Activated T-helper 1 cell treated with anti-CD3 and anti-CD28 coated beads, Interleukin-12 subunit alpha, Interleukin-12 subunit beta, Interleukin-2, Interleukin-4 antibody, amounts not matched to agents 30 ng/mL and 10 ng/mL and 1 ng/mL, durations not matched to agents 14 hours and 24 hours and 36 hours (primary cell): ENCODE results near the gene GOLGA8J. TPM values are rescaled to one million over a fixed set of nuclear protein-coding genes. Genes with fewer than 3 reads are reported as not detected.
"Not testable (repeated sequence)": the region's sequence is repeated elsewhere in the genome, so short reads cannot be mapped to it uniquely, and the experiment has no call there.

Experiments
- DNase-seq: peaks from one replicate; pipeline ENCODE4 v3.0.0; 2021; ENCODE audit warnings: low spot score
- H3K27ac Mint-ChIP-seq: one replicate; pipeline ENCODE4 v1.8.0; 2021; ENCODE audit warnings: mild to moderate bottlenecking, mixed read lengths
- H3K27me3 Mint-ChIP-seq: one replicate; pipeline ENCODE4 v1.8.0; 2022; ENCODE audit warnings: mild to moderate bottlenecking, moderate library complexity, mixed read lengths; ENCODE audit not compliant: insufficient read depth
- H3K36me3 Mint-ChIP-seq: one replicate; pipeline ENCODE4 v1.8.0; 2021; ENCODE audit warnings: low read depth, mixed read lengths
- H3K4me1 Mint-ChIP-seq: one replicate; pipeline ENCODE4 v1.8.0; 2021; ENCODE audit warnings: low read depth, mixed read lengths
- H3K4me3 Mint-ChIP-seq: one replicate; pipeline ENCODE4 v1.8.0; 2021; ENCODE audit warnings: mild to moderate bottlenecking, moderate library complexity, mixed read lengths
- H3K9me3 Mint-ChIP-seq: one replicate; pipeline ENCODE4 v1.8.0; 2021; ENCODE audit warnings: mixed read lengths
- intact Hi-C: fragments of 100-400 bp; cut with micrococcal nuclease; formaldehyde crosslinking; loops from one replicate; pipeline ENCODE4 v1.15.1; 2024
- total RNA-seq: library from RNA; stranded (reverse); gene quantifications from 2 replicates; pipeline ENCODE4 v1.2.3, GENCODE V29; 2022

GOLGA8J gene
- total RNA-seq, 1 donor from 2014 or later, result 0.23 TPM

DNA sequence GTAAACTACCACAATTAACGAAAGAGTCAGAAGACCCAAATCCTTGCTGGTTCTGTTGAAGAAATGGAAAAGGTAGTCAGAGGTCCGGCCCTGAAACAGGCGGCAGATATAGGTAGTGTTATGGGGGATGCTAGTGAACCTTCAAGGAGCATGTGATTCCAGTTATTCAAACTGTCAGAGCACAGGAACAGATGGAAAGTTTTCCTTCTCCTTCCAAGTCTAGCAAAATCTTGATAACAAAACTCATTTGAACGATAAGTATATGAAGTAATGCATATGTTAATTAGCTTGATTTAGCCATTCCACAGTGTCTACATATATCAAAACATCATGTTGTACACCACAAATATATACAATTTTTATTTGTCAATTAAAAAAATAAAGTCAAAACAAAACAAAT is 26.6 kb upstream of the GOLGA8J start:
- intact Hi-C loops, result no loop called here
- Mint-ChIP-seq H3K27me3 (no peaks in the 10 kb centered on the region), H3K4me1 (no peaks in the 10 kb centered on the region), H3K27ac (no peak overlapping the region), H3K9me3 (no peaks in the 10 kb centered on the region), H3K4me3 (no peak overlapping the region), H3K36me3 (no peaks in the 10 kb centered on the region)
- DNase-seq, result no peak

- DNase-seq, result no peak
- Mint-ChIP-seq H3K4me1 (no peaks in the 10 kb centered on the region), H3K9me3 (no peaks in the 10 kb centered on the region), H3K27me3 (no peaks in the 10 kb centered on the region), H3K36me3 (no peaks in the 10 kb centered on the region), H3K27ac (no peak overlapping the region), H3K4me3 (no peak overlapping the region)
- intact Hi-C loops, result no loop called here
Observed at GRCh38 chr15:30059771-30060170, 23.0 kb upstream of the GOLGA8J start.

DNA sequence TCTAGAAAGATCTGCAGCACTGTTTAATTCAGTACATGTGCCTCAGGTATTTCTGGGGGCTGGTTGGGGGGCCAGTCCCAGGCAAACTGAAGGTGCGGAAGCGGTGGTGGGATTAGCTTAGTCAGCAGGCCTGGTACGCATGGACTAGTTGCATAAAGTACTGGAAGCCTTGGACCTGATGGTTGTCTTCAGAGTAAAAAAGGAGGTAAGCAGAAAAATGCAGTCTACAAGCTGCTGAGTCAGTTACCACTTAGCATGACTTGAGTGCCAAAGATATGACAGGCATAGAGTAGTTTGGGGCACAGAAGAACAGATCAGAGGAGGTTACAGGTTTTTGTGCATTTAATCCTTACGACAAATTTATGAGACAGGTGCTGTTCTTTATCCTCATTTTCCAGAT is 19.9 kb upstream of the GOLGA8J start:
- Mint-ChIP-seq H3K36me3 (no peaks in the 10 kb centered on the region), H3K4me1 (no peaks in the 10 kb centered on the region), H3K9me3 (no peaks in the 10 kb centered on the region), H3K27me3 (peaks cover 4% of the 10 kb centered on the region), H3K27ac (no peak overlapping the region), H3K4me3 (no peak overlapping the region)
- no peak for DNase-seq
- intact Hi-C loops, result no loop called here

GRCh38 chr15:30063835-30064546 is 18.8 kb upstream of the GOLGA8J start:
- no peak for DNase-seq
- intact Hi-C loops, result no loop called here
- Mint-ChIP-seq H3K27me3 (peaks cover 4% of the 10 kb centered on the region), H3K4me1 (no peaks in the 10 kb centered on the region), H3K36me3 (no peaks in the 10 kb centered on the region), H3K9me3 (no peaks in the 10 kb centered on the region), H3K27ac (no peak overlapping the region), H3K4me3 (no peak overlapping the region)

GRCh38 chr15:30065025-30065801 is 17.5 kb upstream of the GOLGA8J start:
- H3K4me1 Mint-ChIP-seq, result no peaks in the 10 kb centered on the region
- H3K27ac Mint-ChIP-seq, result no peak overlapping the region
- H3K27me3 Mint-ChIP-seq, result peaks cover 4% of the 10 kb centered on the region
- no peak for DNase-seq
- intact Hi-C loops, result no loop called here
- H3K36me3 Mint-ChIP-seq, result no peaks in the 10 kb centered on the region
- no peaks in the 10 kb centered on the region for H3K9me3 Mint-ChIP-seq
- no peak overlapping the region for H3K4me3 Mint-ChIP-seq

DNA sequence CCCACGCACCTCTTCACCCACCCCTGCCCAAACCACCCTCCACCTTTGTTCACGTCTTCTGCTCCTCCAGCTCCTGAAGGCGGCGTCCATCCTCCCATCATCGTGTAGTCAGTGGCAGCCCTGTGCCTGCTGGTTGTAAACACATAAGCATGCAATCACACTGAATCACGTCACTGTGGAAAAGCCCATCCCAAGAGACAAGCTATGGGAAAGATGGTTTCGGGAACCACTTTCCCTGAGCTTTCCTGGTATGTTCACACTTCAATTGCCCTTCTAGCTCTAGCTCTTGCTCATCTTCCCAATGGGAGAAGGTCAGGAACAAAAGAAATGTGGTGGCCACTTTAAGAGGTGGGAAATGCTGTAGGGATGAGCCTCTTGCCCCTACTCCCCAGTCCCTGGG is 14.4 kb upstream of the GOLGA8J start:
- H3K4me1 Mint-ChIP-seq, result no peaks in the 10 kb centered on the region

GRCh38 chr15:30072630-30073029 is 10.1 kb upstream of the GOLGA8J start:
- Mint-ChIP-seq H3K4me1 (no peaks in the 10 kb centered on the region), H3K27ac (no peak overlapping the region)
- intact Hi-C loops, result no loop called here

More for the DNA sequence above, 14.4 kb upstream of the GOLGA8J start:
- intact Hi-C loops, result no loop called here
- H3K27me3 Mint-ChIP-seq, result peaks cover 4% of the 10 kb centered on the region
- H3K36me3 Mint-ChIP-seq, result no peaks in the 10 kb centered on the region
- no peaks in the 10 kb centered on the region for H3K9me3 Mint-ChIP-seq
- H3K27ac Mint-ChIP-seq, result no peak overlapping the region
- H3K4me3 Mint-ChIP-seq, result no peak overlapping the region
- DNase-seq, result no peak

GRCh38 chr15:30073915-30074314 is 8.8 kb upstream of the GOLGA8J start:
- H3K4me1 Mint-ChIP-seq, result no peaks in the 10 kb centered on the region
- H3K27ac Mint-ChIP-seq, result no peak overlapping the region
- intact Hi-C loops, result no loop called here

More at GRCh38 chr15:30072630-30073029, 10.1 kb upstream of the GOLGA8J start:
- no peak for DNase-seq
- Mint-ChIP-seq H3K4me3 (no peak overlapping the region), H3K27me3 (no peaks in the 10 kb centered on the region), H3K36me3 (no peaks in the 10 kb centered on the region), H3K9me3 (no peaks in the 10 kb centered on the region)

DNA sequence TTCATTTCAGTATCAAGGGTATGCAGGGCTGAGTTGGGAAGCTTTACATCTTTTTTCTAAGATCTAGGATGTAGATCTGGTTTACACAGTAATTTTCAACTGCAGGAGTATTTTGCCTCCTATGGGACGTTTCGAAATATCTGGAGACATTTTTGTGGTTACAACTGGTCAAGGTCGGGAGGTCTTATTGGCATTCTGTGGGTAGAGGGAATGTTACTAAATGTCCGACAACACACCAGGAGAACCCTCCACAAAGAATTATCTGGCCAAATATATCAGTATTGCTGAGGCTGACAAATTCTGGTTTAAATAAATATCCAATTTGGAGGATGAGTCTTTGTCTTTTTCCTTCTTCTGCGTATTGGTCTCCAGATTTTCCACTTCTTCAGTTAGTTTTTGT is 1.9 kb upstream of the GOLGA8J start:
- H3K9me3 Mint-ChIP-seq, H3K27me3 Mint-ChIP-seq, DNase-seq, H3K4me1 Mint-ChIP-seq, H3K27ac Mint-ChIP-seq, intact Hi-C loops, H3K4me3 Mint-ChIP-seq, H3K36me3 Mint-ChIP-seq: not testable (repeated sequence)

More at GRCh38 chr15:30073915-30074314, 8.8 kb upstream of the GOLGA8J start:
- H3K27me3 Mint-ChIP-seq, result peaks cover 3% of the 10 kb centered on the region
- H3K9me3 Mint-ChIP-seq, result no peaks in the 10 kb centered on the region
- no peak for DNase-seq
- no peaks in the 10 kb centered on the region for H3K36me3 Mint-ChIP-seq
- no peak overlapping the region for H3K4me3 Mint-ChIP-seq

DNA sequence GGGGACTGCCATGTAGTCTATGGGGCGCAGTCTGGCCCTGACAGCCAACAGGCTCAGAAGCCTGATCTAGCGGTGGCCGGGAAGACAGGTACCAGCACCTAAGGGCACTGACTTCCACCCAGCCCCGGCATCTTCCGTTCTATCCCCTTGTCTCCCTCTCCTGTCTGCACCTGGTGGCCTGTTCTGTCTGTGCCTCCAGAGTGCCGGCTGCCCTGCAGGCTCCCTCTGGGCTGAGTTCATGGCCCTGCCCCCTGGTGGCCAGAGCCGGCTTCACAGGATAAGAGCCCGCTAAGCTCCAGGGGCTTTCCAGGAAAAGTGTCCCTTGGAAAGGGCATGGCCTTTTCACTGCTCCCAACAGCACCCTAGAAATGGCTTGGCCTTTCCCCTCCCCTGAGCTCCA is 15.1 kb downstream of the GOLGA8J start:
- H3K4me3 Mint-ChIP-seq, H3K4me1 Mint-ChIP-seq, H3K27me3 Mint-ChIP-seq, intact Hi-C loops, DNase-seq, H3K27ac Mint-ChIP-seq, H3K9me3 Mint-ChIP-seq, H3K36me3 Mint-ChIP-seq: not testable (repeated sequence)

GRCh38 chr15:30102890-30103289 is 20.1 kb downstream of the GOLGA8J start:
- H3K27me3 Mint-ChIP-seq, intact Hi-C loops, H3K27ac Mint-ChIP-seq, H3K9me3 Mint-ChIP-seq, DNase-seq, H3K4me1 Mint-ChIP-seq, H3K4me3 Mint-ChIP-seq, H3K36me3 Mint-ChIP-seq: not testable (repeated sequence)

DNA sequence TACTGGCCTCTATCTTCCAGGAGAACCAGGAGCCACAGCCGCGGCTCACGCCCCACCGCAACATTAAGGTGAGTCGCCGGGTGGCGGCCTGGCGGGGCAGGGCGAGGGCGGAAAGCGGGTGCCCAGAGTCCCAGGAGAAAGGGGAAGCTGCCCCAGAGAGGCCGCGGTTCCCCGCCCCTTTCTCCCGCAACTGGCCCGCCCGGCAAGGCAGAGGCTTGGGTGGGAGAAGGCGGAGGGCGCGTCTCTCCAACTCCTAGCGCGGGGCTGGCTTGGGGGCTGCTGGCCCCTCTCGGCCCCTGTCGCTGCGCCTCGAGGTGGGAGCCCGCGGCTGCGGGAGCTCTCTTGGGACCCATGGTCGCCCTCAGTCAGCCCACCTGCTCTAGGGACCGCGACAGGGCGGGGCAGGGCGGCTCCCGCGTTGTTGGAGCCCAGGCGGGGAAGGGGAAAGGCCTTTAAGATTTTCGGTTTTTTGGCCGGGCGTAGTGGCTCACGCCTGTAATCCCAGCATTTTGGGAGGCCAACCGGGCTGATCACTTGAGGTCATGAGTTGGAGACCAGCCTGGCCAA is 21.3 kb downstream of the GOLGA8J start:
- H3K27me3 Mint-ChIP-seq, H3K9me3 Mint-ChIP-seq, H3K36me3 Mint-ChIP-seq, H3K4me1 Mint-ChIP-seq, H3K27ac Mint-ChIP-seq, H3K4me3 Mint-ChIP-seq, DNase-seq, intact Hi-C loops: not testable (repeated sequence)

DNA sequence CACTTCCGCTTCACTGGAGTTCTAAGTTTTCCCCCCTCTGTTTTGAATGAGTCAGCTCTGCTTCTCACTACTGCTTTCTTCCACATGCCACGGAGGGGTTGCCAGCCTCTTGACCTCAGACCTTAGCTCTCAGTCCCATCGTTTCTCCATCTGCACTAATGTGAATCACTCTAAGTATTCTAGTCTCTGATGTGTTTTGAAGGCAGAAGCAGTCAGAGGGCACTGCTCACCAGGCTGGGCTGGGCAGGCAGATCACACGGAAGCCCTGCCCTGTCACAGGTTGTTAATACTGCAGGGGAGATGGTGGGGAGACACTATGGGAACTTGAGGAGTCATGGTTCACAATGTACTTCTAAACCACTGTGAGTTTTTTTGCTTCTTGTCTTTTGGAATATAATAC is 27.8 kb downstream of the GOLGA8J start:
- H3K4me1 Mint-ChIP-seq, DNase-seq, H3K4me3 Mint-ChIP-seq, H3K36me3 Mint-ChIP-seq, H3K27ac Mint-ChIP-seq, intact Hi-C loops, H3K27me3 Mint-ChIP-seq, H3K9me3 Mint-ChIP-seq: not testable (repeated sequence)
